ENCODE results near the gene EIF2B2.

EIF2B2 gene

DNA sequence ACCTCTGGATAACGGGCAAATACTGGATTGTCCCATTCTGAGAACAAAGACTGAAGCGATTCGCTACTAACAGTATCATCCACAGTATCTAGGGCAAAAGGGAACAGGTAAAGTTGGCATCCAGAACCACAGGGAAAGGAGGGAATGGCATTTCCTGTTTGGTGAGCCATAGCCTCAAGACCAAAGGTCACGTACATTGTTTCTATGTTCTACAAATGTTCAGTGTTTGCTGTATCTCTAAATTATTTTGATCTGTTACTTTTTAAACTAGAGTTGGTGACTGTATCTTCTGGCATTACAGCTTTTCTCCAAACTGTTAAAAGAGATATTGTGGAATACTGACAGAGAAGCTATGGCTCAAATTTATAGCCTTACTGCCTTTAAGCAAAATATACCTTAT is 38.9 kb downstream of the EIF2B2 start:
- no peak for DNase-seq (ENCODE audit: low read depth in 1 of 2, low spot score in 1 of 2)

DNA sequence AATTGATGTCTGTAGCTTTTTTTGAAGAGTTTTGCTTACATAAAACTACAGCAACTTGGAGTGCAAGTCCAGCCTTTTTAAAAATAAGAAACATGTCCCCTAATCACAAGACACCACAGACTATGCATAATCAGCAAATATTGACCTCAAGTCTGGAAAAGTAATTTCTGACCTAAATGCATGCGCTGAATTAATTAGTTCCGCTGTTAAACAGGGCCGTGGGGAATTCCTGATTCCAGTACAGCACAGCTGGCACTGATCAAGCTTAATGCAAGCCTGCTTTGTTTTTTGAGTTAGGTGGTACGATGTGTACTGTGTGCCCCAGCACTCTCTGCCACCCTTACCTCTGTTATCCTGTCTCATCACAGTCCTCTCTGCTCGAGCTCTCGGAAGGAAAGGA is 39.3 kb downstream of the EIF2B2 start:
- no peak for DNase-seq (ENCODE audit: low read depth in 1 of 2, low spot score in 1 of 2)

DNA sequence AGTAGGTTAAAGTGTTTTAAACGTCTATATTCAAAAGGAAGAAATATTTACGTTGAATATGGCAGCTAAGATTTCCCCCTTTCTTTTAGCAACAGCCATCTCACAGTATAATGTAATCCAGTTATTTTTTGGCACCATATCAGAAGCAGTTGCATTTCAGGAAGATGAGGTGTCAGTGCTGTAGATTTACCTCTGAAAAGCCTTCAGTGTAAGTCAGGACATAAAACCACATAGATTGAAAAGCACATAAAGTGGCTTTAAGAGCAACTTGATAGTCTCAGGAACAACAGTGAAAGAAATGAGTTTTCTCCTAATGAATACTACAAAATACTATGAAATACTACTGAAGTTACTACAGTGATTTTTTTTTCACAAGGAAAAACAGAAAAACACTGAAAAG is 41.6 kb downstream of the EIF2B2 start:
- DNase-seq (ENCODE audit: low read depth in 1 of 2, low spot score in 1 of 2), result no peak

DNA sequence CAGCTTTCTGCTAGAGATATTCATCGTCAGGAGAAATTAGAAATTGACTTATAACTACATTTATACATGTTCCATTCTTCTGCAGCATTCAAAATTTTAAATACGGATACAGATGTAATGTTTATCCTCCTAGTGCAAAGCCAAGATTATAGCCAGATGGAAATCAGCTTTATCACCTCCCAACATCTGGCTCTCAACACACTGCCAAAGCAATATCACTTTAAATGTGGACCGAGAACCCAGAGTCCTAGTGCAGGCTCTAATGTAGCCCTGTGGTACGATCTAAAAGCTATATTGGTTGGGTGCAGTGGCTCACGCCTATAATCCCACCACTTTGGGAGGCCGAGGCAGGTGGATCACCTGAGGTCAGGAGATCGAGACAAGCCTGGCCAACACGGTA is 42.0 kb downstream of the EIF2B2 start:
- no peak for DNase-seq (ENCODE audit: low read depth in 1 of 2, low spot score in 1 of 2)

DNA sequence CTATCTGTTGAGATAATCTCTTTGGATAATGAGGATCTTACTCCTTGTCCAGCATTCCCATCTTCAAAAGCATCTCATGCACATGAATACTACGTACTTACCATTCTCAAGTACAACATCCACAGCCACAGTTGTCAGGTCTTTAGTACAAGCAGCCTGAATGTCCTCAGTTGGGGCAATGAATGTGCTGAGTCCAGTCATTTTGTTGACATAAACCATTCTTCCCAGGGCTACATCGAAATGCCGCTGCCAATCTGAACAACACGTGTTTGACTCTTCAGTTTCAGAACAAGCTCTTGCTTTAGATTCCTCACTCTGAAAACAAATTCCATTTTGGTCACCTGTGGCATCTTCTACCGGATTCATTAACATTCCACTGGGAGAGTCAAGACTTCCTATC is 43.6 kb downstream of the EIF2B2 start:
- DNase-seq (ENCODE audit: low read depth in 1 of 2, low spot score in 1 of 2), result no peak

DNA sequence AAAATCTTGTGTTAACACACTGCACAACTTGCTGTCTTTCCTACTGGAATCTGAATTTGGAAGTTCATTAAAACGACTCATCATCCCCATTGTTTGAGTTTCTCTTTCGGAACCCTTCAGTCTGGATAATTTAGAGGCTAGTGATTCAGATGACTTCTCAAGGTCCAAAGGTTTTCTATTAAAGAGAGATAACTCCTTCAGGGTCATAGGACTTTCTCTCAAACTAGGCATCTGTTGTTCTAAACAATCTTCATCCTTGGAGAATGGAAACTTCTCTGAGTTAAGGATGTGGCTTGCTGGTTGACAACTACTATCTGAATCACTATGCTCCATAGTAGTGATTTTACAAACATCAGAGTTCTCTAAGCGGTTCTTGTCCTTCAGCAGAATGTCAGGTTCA is 44.2 kb downstream of the EIF2B2 start:
- DNase-seq (ENCODE audit: low read depth in 1 of 2, low spot score in 1 of 2), result no peak

DNA sequence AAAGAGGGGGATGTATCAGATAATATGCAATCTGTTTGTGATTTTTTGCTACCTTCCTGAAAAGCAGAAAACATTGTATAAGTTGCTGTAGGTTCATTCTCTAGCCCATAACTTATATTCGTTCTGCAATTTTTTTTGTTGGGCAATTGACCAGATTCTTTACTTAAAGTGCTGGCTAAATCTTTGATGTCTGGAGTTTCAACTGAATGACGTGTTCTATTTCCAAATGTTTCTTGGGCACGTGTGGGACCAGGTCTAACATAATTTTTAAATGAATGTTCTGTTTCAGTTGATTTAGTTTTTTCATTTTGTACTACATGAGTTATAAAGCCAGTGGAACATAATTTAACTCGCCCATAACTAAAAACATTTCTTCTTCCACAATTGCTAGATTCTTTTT is 44.8 kb downstream of the EIF2B2 start:
- no peak for DNase-seq (ENCODE audit: low read depth in 1 of 2, low spot score in 1 of 2)

DNA sequence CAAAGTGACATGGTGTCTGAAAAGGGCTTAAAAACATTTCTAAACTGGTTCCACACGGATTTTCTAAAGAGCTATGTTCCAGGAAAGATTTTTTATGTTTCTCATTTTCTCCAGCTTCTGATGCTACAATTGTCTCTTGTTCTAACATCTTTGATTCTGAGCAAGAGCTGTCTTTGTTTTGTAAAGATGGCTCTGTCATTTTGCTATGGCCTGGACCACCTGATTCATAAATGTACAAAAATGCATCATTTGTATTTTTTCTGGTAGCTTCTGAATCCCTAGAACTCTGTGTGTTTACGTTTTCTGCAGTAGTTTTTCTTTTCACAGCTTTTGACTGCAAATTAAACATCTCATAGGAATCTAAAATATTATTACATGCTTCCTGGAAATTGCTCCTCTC is 45.4 kb downstream of the EIF2B2 start:
- DNase-seq (ENCODE audit: low read depth in 1 of 2, low spot score in 1 of 2), result no peak

DNA sequence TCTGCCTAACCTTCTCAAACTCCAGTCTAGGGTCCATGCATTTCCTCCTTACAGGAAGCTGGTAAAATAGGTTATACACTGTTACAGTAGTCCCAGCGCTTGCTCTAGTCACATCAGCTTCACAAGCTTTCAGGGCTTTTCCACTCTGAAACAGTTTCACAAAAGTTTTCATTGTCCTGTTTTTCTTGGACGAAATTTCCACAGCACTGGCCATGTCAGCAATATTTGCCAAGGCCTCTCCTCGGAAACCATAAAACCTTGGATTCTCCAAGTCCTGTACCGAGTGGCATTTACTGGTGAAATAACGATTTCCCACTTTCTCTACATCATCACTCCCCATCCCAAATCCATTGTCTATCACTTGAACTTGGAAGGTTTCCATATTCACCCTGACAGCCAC is 46.4 kb downstream of the EIF2B2 start:
- DNase-seq (ENCODE audit: low read depth in 1 of 2, low spot score in 1 of 2), result no peak

DNA sequence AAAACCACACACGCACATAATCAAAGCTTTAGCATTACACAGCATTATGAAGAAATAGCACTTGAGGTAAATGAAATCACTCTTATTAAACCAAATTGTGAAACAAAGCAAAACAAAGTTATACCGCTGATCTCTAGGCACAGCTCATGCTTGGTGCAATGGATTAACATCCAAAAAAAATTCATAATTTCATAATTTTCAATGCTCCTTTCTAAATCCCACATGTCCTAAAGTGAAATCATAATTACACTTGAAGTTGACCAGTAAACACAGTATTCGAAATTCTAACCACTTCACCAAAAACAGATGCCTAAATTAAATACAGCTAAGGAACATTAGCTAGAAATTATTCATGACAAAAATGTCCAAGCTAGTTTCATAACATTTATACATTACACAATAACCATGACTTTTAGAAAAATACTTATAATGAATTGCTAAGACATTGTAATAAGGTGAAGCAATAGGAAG is 47.0 kb downstream of the EIF2B2 start:
- no peak for DNase-seq (ENCODE audit: low read depth in 1 of 2, low spot score in 1 of 2)

DNA sequence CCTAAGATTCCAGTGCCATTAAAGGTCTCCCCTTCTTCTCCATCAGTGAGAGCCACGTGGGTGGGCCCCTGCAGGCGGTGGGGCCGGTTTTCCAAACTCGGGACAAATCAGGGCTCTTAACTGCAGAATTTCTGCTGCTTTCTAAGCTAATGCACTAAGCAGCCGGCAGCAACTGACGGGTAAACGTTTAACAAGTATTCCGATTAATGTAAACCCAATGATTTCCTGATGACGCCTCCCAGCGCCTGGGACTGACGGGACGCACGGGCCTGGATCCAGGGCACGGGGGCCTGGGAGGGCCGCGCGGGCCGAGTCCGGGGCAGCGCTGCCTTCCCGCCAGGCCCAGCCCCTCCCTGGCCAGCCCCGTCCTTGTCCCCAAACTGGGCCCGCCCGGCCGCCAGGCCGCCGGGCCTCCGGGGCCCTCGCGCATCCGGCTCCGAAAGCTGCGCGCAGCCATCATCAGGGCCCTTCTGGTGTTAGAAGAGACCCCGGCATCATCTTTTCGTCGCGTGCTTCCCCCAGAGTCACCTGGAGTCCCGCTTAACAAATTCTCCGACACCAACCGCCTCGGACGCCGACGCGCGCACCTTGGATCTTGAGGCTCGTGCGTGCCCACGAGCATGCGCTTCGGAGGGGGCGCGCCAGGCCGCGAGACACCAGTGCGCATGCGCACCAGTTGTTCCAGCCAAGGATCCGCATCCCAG is 48.3 kb downstream of the EIF2B2 start, which contains the start of gene MLH3:
Gene MLH3, minus strand, starts transcription at position 616 of the 704 bp plus-strand sequence. CDS start 1,812 bp downstream, outside the sequence.
- peak; percentile 56 to 68 for DNase-seq (ENCODE audit: low read depth in 1 of 2, low spot score in 1 of 2)

DNA sequence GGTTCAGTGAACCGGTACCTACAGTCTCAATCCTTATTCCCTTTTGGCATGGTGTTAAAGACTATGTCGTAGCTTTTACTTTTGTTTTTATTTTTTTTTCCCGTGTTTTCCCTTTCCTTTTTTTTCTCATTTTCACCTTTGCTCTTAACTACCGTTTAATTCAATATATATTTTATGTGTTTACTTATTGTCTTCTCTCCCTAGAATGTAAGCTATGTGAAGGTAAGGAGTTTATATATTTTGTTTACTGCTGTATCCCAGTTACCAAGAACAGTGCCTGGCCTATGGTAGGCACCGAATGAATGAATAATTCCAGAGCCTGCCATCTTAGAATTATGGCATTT is 48.8 kb downstream of the EIF2B2 start:
- DNase-seq (ENCODE audit: low read depth in 1 of 2, low spot score in 1 of 2), result no peak

DNA sequence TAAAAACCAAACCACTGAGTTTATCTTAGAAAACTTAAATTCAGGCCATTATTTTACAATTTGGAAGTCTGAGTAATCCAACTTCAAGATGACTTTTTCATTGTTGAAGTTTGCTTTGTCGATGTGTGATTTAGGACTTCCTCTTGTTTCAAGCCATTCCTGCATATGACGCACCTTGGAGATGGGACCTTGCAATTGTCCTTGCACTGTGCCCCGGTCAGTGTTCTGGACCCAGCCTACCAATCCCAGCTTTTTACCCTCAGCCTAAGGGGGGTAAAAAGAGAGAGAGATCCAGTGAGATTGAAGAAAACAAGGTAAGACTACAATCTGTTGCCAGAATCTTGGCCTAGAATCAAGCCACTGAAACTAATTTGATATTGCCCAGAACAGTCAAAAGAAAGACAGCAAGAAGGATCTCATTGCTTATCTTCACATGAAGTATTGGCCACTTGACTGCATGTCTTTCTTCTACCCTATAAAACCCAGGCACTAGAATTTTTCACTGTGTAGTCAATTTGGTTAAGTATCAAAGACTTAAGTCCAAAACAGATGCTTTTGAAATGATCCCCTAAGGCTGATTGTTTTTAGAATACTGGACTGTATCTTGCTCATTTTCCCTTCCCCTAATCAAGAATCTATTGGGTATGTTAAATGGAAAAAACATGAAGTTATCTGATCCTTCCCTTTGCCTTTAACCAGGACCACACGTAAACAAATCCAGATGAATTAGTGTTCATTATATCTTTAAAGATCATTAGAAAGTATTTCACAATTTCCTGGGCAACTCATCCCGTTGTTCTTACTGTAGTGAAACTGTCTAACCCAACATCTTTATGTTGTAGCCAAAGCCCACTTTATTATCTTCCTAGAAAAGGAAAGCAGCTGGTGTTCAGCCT is 50.9 kb downstream of the EIF2B2 start:
- DNase-seq (ENCODE audit: low read depth in 1 of 2, low spot score in 1 of 2), result no peak

DNA sequence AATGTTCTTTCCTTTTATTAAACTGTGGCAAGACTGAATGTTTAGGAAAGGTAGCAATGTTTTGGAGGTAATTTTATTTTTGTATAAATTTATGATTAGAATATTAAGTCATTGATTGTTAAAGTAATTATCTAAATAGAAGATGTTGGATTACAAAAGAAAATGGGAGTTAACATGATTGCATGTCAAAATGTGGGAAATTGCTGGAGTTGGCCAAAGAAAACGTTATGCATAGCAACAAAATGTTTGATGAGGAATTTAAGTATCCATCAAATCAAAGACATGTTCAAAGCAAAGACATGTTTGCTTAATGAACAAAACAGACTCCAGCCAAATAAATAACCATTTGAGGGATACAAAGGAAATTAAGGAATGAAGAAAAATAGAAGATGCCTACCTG is 51.7 kb downstream of the EIF2B2 start:
- DNase-seq (ENCODE audit: low read depth in 1 of 2, low spot score in 1 of 2), result no peak

DNA sequence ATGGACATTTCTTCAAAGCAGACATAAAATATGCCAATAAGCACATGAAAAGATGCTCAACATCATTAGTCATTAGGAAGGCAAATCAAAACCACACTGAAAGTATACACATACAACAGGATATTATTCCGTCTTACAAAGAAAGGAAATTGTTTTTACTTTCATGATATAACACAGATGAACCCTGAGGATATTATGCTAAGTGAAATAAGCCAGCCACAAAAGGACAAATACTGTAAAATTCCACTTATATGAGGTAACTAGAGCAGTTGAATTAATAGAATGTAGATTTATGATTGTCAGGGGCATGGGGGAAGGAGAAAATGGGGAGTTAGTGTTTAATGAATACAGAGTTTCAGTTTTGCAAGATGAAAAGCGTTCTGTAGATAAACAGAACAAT is 56.9 kb downstream of the EIF2B2 start:
- no peak for DNase-seq (ENCODE audit: low read depth in 1 of 2, low spot score in 1 of 2)

DNA sequence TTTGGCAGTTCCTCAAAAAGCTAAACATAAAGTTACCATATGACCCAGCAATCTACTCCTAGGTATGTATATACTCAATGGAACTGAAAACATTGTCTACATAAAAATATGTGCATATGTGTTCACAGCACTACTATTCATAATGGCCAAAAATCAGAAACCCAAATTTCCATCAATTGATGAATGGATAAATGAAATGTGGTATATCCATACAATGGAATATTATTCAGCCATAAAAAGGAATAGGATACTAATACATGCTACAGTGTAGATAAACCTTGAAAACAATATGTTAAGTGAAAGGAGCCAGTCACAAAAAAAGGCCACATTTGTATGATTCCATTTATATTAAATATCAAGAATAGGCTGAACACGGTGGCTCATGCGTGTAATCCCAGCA is 57.7 kb downstream of the EIF2B2 start:
- no peak for DNase-seq (ENCODE audit: low read depth in 1 of 2, low spot score in 1 of 2)
